Neural cell (in vitro differentiated cells): Measurements from ENCODE around the gene PTPRN2. TPM values are rescaled to one million over a fixed set of nuclear protein-coding genes. Genes with fewer than 3 reads are reported as not detected.

ENCODE experiments used
- H2AFZ ChIP-seq: fragments of 200-600, 300-800 bp; sonication (generic), shearing (Covaris generic); 2 replicates; pipeline ENCODE4 v1.6.0; 2014; ENCODE audit warnings: low read depth, mild to moderate bottlenecking, antibody characterized with exemption, low read length, moderate library complexity
- H3F3A ChIP-seq: fragments of 200-600 bp; shearing (Covaris generic); 2 replicates; pipeline ENCODE4 v1.6.1; 2016; ENCODE audit warnings: mild to moderate bottlenecking, moderate library complexity, mixed read lengths, antibody characterized with exemption, low read length; ENCODE audit not compliant: insufficient read depth, poor library complexity, severe bottlenecking
- H3K27ac ChIP-seq: fragments of 200-600, 300-800 bp; sonication (generic), shearing (Covaris generic); 2 replicates; pipeline ENCODE4 v1.5.1; 2014; ENCODE audit warnings: mild to moderate bottlenecking, low read length, moderate library complexity
- H3K27me3 ChIP-seq: fragments of 300-800, 200-600 bp; sonication (generic), shearing (Covaris generic); 2 replicates; pipeline ENCODE4 v1.6.0; 2014; ENCODE audit warnings: mild to moderate bottlenecking, low read depth, low read length, moderate library complexity; ENCODE audit not compliant: insufficient read depth
- H3K36me3 ChIP-seq: fragments of 300-800, 200-600 bp; sonication (generic), shearing (Covaris generic); 2 replicates; pipeline ENCODE4 v1.5.1; 2014; ENCODE audit warnings: mild to moderate bottlenecking, antibody characterized with exemption, low read length, moderate library complexity; ENCODE audit not compliant: insufficient read depth
- H3K4me2 ChIP-seq: fragments of 300-800, 200-600 bp; sonication (generic), shearing (Covaris generic); 2 replicates; pipeline ENCODE4 v1.6.0; 2014; ENCODE audit warnings: mild to moderate bottlenecking, low read length
- H3K4me3 ChIP-seq: fragments of 300-800, 200-600 bp; sonication (generic), shearing (Covaris generic); 2 replicates; pipeline ENCODE4 v1.5.1; 2014; ENCODE audit warnings: mild to moderate bottlenecking, low read length, moderate library complexity
- H3K79me2 ChIP-seq: fragments of 200-600 bp; shearing (Covaris generic); replicated peaks from 2 replicates; pipeline ENCODE4 v1.6.0; 2014; ENCODE audit warnings: mild to moderate bottlenecking, low read length, moderate library complexity; ENCODE audit not compliant: insufficient read depth
- H3K9ac ChIP-seq: fragments of 300-800, 200-600 bp; sonication (generic), shearing (Covaris generic); 2 replicates; pipeline ENCODE4 v1.6.1; 2016; ENCODE audit warnings: mild to moderate bottlenecking, low read length, mixed read lengths
- H3K9me2 ChIP-seq: fragments of 200-600 bp; shearing (Covaris generic); 2 replicates; pipeline ENCODE4 v1.6.1; 2016; ENCODE audit warnings: mild to moderate bottlenecking, low read length, mixed read lengths; ENCODE audit not compliant: insufficient read depth
- H3K9me3 ChIP-seq: fragments of 200-600, 300-800 bp; sonication (generic), shearing (Covaris generic); 2 replicates; pipeline ENCODE4 v1.6.1; 2016; ENCODE audit warnings: mild to moderate bottlenecking, mixed run types, low read length, moderate library complexity, mixed read lengths
- H4K20me1 ChIP-seq: fragments of 200-600 bp; shearing (Covaris generic); 2 replicates; pipeline ENCODE4 v1.6.1; 2016; ENCODE audit warnings: mild to moderate bottlenecking, mixed run types; ENCODE audit not compliant: insufficient read depth
- CTCF ChIP-seq: fragments of 450-650 bp; IDR thresholded peaks from 2 replicates; pipeline ENCODE4 v1.5.1; 2014; ENCODE audit warnings: antibody characterized with exemption, mild to moderate bottlenecking, moderate library complexity; ENCODE audit not compliant: poor library complexity, severe bottlenecking
- EP300 ChIP-seq: fragments of 450-650 bp; conservative IDR thresholded peaks from 2 replicates; pipeline ENCODE4 v1.6.1; 2014; ENCODE audit warnings: antibody characterized with exemption, mild to moderate bottlenecking, moderate library complexity; ENCODE audit not compliant: poor library complexity, severe bottlenecking
- EZH2 ChIP-seq: fragments of 200-600, 300-800 bp; shearing (Covaris generic), sonication (generic); IDR thresholded peaks from 2 replicates; pipeline ENCODE4 v1.6.1; 2014; ENCODE audit warnings: antibody characterized with exemption, low read length, borderline replicate concordance, mild to moderate bottlenecking; ENCODE audit not compliant: insufficient read depth, poor library complexity, severe bottlenecking
- MXI1 ChIP-seq: fragments of 450-650 bp; conservative IDR thresholded peaks from 2 replicates; pipeline ENCODE4 v1.6.1; 2014; ENCODE audit warnings: antibody characterized with exemption, mild to moderate bottlenecking; ENCODE audit not compliant: poor library complexity, severe bottlenecking
- POLR2AphosphoS5 ChIP-seq: IDR thresholded peaks from 2 replicates; pipeline ENCODE4 v1.6.1; 2012
- RAD21 ChIP-seq: fragments of 450-650 bp; conservative IDR thresholded peaks from 2 replicates; pipeline ENCODE4 v1.6.1; 2014; ENCODE audit warnings: antibody characterized with exemption, mild to moderate bottlenecking, moderate library complexity
- REST ChIP-seq: IDR thresholded peaks from 2 replicates; pipeline ENCODE4 v1.6.1; 2012; ENCODE audit warnings: borderline replicate concordance
- SMC3 ChIP-seq: fragments of 450-650 bp; conservative IDR thresholded peaks from 2 replicates; pipeline ENCODE4 v1.6.1; 2014; ENCODE audit warnings: antibody characterized with exemption, mild to moderate bottlenecking, moderate library complexity; ENCODE audit not compliant: poor library complexity
- TAF1 ChIP-seq: IDR thresholded peaks from 2 replicates; pipeline ENCODE4 v1.6.1; 2012; ENCODE audit warnings: low read depth
- polyA plus RNA-seq: library from polyadenylated mRNA; depleted of rRNA; stranded (reverse); fragments of >200 nt; gene quantifications from 2 replicates; pipeline ENCODE4 v1.2.3, GENCODE V29; 2014

PTPRN2 gene
- polyA plus RNA-seq, 1 donor from 2014 or later: 31.0 TPM

- H3F3A ChIP-seq: no peaks in the 10 kb centered on the region
- H3K4me3 ChIP-seq: no peak overlapping the region
- no peak for TF ChIP-seq POLR2AphosphoS5
- TF ChIP-seq CTCF: no peak
- TF ChIP-seq RAD21: no peak
- TF ChIP-seq MXI1: no peak
- no peak for TF ChIP-seq SMC3
- no peak for TF ChIP-seq EP300
- no peak for TF ChIP-seq TAF1
- TF ChIP-seq REST: no peak
- no peak for TF ChIP-seq EZH2
- H3K27ac ChIP-seq: no peak overlapping the region
- H3K9me2 ChIP-seq: no peaks in the 10 kb centered on the region
- H3K79me2 ChIP-seq: no peaks in the 10 kb centered on the region
- no peak overlapping the region for H2AFZ ChIP-seq
- H3K9ac ChIP-seq: no peak overlapping the region
- no peaks in the 10 kb centered on the region for H3K9me3 ChIP-seq
- no peak overlapping the region for H3K4me2 ChIP-seq
- no peaks in the 10 kb centered on the region for H3K27me3 ChIP-seq
- no peaks in the 10 kb centered on the region for H3K36me3 ChIP-seq
- H4K20me1 ChIP-seq: no peaks in the 10 kb centered on the region
Measured at GRCh38 chr7:157966490-157966889, 621.1 kb downstream of the PTPRN2 start.

- Histone ChIP-seq H3K79me2 (no peaks in the 10 kb centered on the region), H4K20me1 (no peaks in the 10 kb centered on the region), H3K9ac (no peak overlapping the region), H3K27me3 (no peaks in the 10 kb centered on the region), H3K4me2 (no peak overlapping the region), H3K4me3 (no peak overlapping the region), H3K27ac (no peak overlapping the region), H2AFZ (no peak overlapping the region), H3K36me3 (no peaks in the 10 kb centered on the region), H3K9me2 (no peaks in the 10 kb centered on the region), H3K9me3 (no peaks in the 10 kb centered on the region), H3F3A (no peaks in the 10 kb centered on the region)
- no peak for TF ChIP-seq CTCF
- TF ChIP-seq MXI1: no peak
- TF ChIP-seq EZH2: no peak
- TF ChIP-seq RAD21: no peak
- TF ChIP-seq EP300: no peak
Measured at GRCh38 chr7:157964521-157964920, 623.1 kb downstream of the PTPRN2 start.
